ELR (cell line): Measurements from ENCODE around the gene GBA2.
A peak's percentile ranks its signal among the peaks of the same experiment; 100 is the strongest.

Experiments
- DNase-seq: peaks from one replicate; pipeline ENCODE4 v3.0.0-alpha.2; 2015; ENCODE audit warnings: low read depth

Gene GBA2

GRCh38 chr9:35748858-35749514, at the start of gene GBA2, which contains the start of gene RGP1:
Gene GBA2 (minus strand): TSS chr9:35749228. CDS start chr9:35748704, 524 bp downstream.
Gene RGP1 (plus strand): TSS chr9:35749287. CDS start chr9:35749756, 469 bp downstream.
- peak; percentile 83 for DNase-seq

GRCh38 chr9:35797311-35798109, 48.5 kb upstream of the GBA2 start:
- DNase-seq: peak; percentile 28

- DNase-seq: peak; percentile 66
Measured at GRCh38 chr9:35795695-35796094, 46.7 kb upstream of the GBA2 start.

- DNase-seq: no peak
Measured at GRCh38 chr9:35793461-35793860, 44.4 kb upstream of the GBA2 start.

- DNase-seq: no peak
Measured at GRCh38 chr9:35792826-35793225, 43.8 kb upstream of the GBA2 start.

GRCh38 chr9:35792024-35792813, 43.2 kb upstream of the GBA2 start:
- DNase-seq: no peak

GRCh38 chr9:35791297-35791921, 42.4 kb upstream of the GBA2 start, which contains the start of gene NPR2:
Gene NPR2 (plus strand): TSS chr9:35791591. CDS start chr9:35792409, 818 bp downstream.
- DNase-seq: peak; percentile 61

- peak; percentile 91 for DNase-seq
Measured at GRCh38 chr9:35790385-35791296, 41.6 kb upstream of the GBA2 start.

GRCh38 chr9:35790025-35790384, 41.0 kb upstream of the GBA2 start:
- DNase-seq: no peak

GRCh38 chr9:35789541-35789940, 40.5 kb upstream of the GBA2 start:
- no peak for DNase-seq

- DNase-seq: no peak
Measured at GRCh38 chr9:35783418-35783817, 34.4 kb upstream of the GBA2 start.

GRCh38 chr9:35781066-35781465, 32.0 kb upstream of the GBA2 start:
- DNase-seq: no peak

- DNase-seq: no peak
Measured at GRCh38 chr9:35778496-35778895, 29.5 kb upstream of the GBA2 start.

- no peak for DNase-seq
Measured at GRCh38 chr9:35776018-35776417, 27.0 kb upstream of the GBA2 start.

GRCh38 chr9:35774907-35775635, 26.0 kb upstream of the GBA2 start:
- no peak for DNase-seq

- peak; percentile 59 for DNase-seq
Measured at GRCh38 chr9:35771943-35772342, 22.9 kb upstream of the GBA2 start.

- peak; percentile 30 for DNase-seq
Measured at GRCh38 chr9:35771534-35771933, 22.5 kb upstream of the GBA2 start.

- no peak for DNase-seq
Measured at GRCh38 chr9:35771075-35771433, 22.0 kb upstream of the GBA2 start.

- DNase-seq: no peak
Measured at GRCh38 chr9:35769763-35770162, 20.7 kb upstream of the GBA2 start.

GRCh38 chr9:35767458-35767857, 18.4 kb upstream of the GBA2 start:
- no peak for DNase-seq
